ENCODE results near the gene GPC6.

- TF ChIP-seq CTCF (IDR thresholded peaks at IDR 0.05; ENCODE audit: insufficient read depth, low read depth, low read length) (no peak), EZH2 (IDR thresholded peaks at IDR 0.05; ENCODE audit: insufficient read depth, low read length) (no peak)
Observed at GRCh38 chr13:93620181-93620765, 393.7 kb downstream of the GPC6 start.

All from astrocyte (in vitro differentiated cells and primary cell).